ENCODE measurements around the gene MOGAT1.
A peak's percentile ranks its signal among the peaks of the same experiment; 100 is the strongest.

DNA sequence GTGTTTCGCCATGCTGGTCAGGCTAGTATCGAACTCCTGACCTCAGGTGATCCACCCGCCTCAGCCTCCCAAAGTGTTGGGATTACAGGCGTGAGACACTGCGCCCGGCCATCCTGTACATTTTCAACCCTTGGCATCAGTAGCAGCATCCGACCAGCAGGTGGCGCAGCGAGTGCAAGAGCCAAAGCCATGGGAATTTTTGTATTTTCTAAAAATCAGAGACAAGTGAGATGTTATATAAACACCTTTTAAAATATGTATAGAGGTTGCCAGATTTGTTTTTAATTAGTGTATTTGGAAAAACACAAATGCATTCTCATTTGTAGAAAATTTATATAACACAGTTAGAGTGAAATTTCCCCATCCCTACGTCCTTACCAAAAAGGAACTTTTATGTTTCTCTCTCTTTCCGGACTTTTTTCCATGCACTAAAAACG lies 36.8 kb downstream of the MOGAT1 start:
- TF ChIP-seq, protein P1, sequence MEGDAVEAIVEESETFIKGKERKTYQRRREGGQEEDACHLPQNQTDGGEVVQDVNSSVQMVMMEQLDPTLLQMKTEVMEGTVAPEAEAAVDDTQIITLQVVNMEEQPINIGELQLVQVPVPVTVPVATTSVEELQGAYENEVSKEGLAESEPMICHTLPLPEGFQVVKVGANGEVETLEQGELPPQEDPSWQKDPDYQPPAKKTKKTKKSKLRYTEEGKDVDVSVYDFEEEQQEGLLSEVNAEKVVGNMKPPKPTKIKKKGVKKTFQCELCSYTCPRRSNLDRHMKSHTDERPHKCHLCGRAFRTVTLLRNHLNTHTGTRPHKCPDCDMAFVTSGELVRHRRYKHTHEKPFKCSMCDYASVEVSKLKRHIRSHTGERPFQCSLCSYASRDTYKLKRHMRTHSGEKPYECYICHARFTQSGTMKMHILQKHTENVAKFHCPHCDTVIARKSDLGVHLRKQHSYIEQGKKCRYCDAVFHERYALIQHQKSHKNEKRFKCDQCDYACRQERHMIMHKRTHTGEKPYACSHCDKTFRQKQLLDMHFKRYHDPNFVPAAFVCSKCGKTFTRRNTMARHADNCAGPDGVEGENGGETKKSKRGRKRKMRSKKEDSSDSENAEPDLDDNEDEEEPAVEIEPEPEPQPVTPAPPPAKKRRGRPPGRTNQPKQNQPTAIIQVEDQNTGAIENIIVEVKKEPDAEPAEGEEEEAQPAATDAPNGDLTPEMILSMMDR (IDR thresholded peaks at IDR 0.05), result peak; percentile 98
- TF ChIP-seq ZFX (IDR thresholded peaks at IDR 0.05; ENCODE audit: borderline replicate concordance), result no peak

Data from 22Rv1 (cell line).